Measurements from ENCODE around the gene CCR1. TPM values are rescaled to one million over a fixed set of nuclear protein-coding genes. Genes with fewer than 3 reads are reported as not detected.

The CCR1 gene
- total and polyA plus RNA-seq, 9 of the 15 experiments (the other 6 are each of a cell fraction or from before 2014, with no cell fraction given) = not detected

- Histone ChIP-seq H2AFZ (ENCODE audit: low read depth, low read length) (no peak overlapping the region), H3K9me3 (replicated peaks; ENCODE audit: control insufficient read depth, insufficient read depth, low read depth, low read length) (no peaks in the 10 kb centered on the region), H4K20me1 (replicated peaks; ENCODE audit: control insufficient read depth, insufficient read depth, low read length) (no peaks in the 10 kb centered on the region), H3K27me3 (ENCODE audit: control insufficient read depth in 2 of 2, insufficient read depth in 2 of 2, low read length in 2 of 2) (no peaks in the 10 kb centered on the region; a peak in 1 of 5 replicates), H3K9ac (ENCODE audit: insufficient read depth in 1 of 2, low read depth in 2 of 2, low read length in 2 of 2) (no peak overlapping the region), H3K79me2 (ENCODE audit: control insufficient read depth, insufficient read depth, low read length) (no peaks in the 10 kb centered on the region), H3K36me3 (ENCODE audit: control insufficient read depth, insufficient read depth, low read length) (no peaks in the 10 kb centered on the region), H3K9me1 (ENCODE audit: control insufficient read depth, insufficient read depth, low read length) (no peaks in the 10 kb centered on the region), H3K4me1 (replicated peaks in 1 of 2; ENCODE audit: control insufficient read depth in 2 of 2, insufficient read depth in 2 of 2, low read length in 2 of 2) (no peaks in the 10 kb centered on the region), H3K4me3 (no peak overlapping the region), H3K4me2 (ENCODE audit: insufficient read depth, low read length) (no peak overlapping the region), H3K27ac (ENCODE audit: extremely low read depth, low read depth, low read length) (no peak overlapping the region)
- no TSS peak for BruUV-seq (replicated peaks)
- FAIRE-seq (no peak), DNase-seq (ENCODE audit: extremely low read depth in 1 of 4, low spot score in 3 of 4) (no peak), ATAC-seq (no peak)
- TF ChIP-seq MAFG (tag; conservative IDR thresholded peaks at IDR 0.05) (0 out of 2 replicates have a peak, but pooled peaks have one; percentile 1), RAD21 (CRISPR knock-in tag; conservative IDR thresholded peaks at IDR 0.05 in 1 of 2, IDR thresholded peaks at IDR 0.05 in 1 of 2) (no peak)
- in situ Hi-C loops (cut with MboI) = no loop called here
- 0% methylated on average over 3 of the region's 3 CpGs for WGBS (ENCODE audit: insufficient coverage, low coverage, missing lambda C conversion rate)
- ChIA-PET CTCF (ENCODE audit: low intra/inter-chr PET ratio) (no interaction called here), POLR2A (no interaction called here)
- intact Hi-C loops (cut with micrococcal nuclease) = no loop called here
Measured at GRCh38 chr3:46163556-46164041, 44.5 kb downstream of the CCR1 start.

GRCh38 chr3:46162975-46163555, 45.0 kb downstream of the CCR1 start:
- H3K4me2 ChIP-seq (ENCODE audit: insufficient read depth, low read length) = no peak overlapping the region

More at GRCh38 chr3:46162975-46163555, 45.0 kb downstream of the CCR1 start:
- no peak overlapping the region for H3K27ac ChIP-seq (ENCODE audit: extremely low read depth, low read depth, low read length)
- no peaks in the 10 kb centered on the region; a peak in 1 of 5 replicates for H3K27me3 ChIP-seq (ENCODE audit: control insufficient read depth in 2 of 2, insufficient read depth in 2 of 2, low read length in 2 of 2)
- H4K20me1 ChIP-seq (replicated peaks; ENCODE audit: control insufficient read depth, insufficient read depth, low read length) = no peaks in the 10 kb centered on the region
- intact Hi-C loops (cut with micrococcal nuclease) (no loop called here), in situ Hi-C loops (cut with MboI) (no loop called here)
- ATAC-seq (peak; percentile 67), FAIRE-seq (no peak), DNase-seq (ENCODE audit: extremely low read depth in 1 of 4, low spot score in 3 of 4) (peak in 1 of 4 experiments; percentile 9)
- H3K9ac ChIP-seq (ENCODE audit: insufficient read depth in 1 of 2, low read depth in 2 of 2, low read length in 2 of 2) = no peak overlapping the region
- no peaks in the 10 kb centered on the region for H3K9me1 ChIP-seq (ENCODE audit: control insufficient read depth, insufficient read depth, low read length)
- H2AFZ ChIP-seq (ENCODE audit: low read depth, low read length) = no peak overlapping the region
- H3K36me3 ChIP-seq (ENCODE audit: control insufficient read depth, insufficient read depth, low read length) = no peaks in the 10 kb centered on the region
- peak; percentile 13; the same call in 1 of the 2 replicates for TF ChIP-seq JUND (IDR thresholded peaks at IDR 0.05; ENCODE audit: borderline replicate concordance, low read depth, low read length)
- no peak for TF ChIP-seq JUND (tag; IDR thresholded peaks at IDR 0.05; ENCODE audit: borderline replicate concordance, low read depth, low read length)
- peak; percentile 64 for TF ChIP-seq NFE2 (IDR thresholded peaks at IDR 0.05; ENCODE audit: low read depth)
- peak; percentile 40; the same call in 1 of the 2 replicates for TF ChIP-seq MAFG (tag; conservative IDR thresholded peaks at IDR 0.05)
- TF ChIP-seq CTCF (IDR thresholded peaks at IDR 0.05 in 2 of 3, conservative IDR thresholded peaks at IDR 0.05 in 1 of 3; ENCODE audit: insufficient read depth in 2 of 3, low read depth in 1 of 3, low read length in 3 of 3) = peak; percentile 25 to 44 (median 39); a peak in 5 of 6 replicates
- peak; percentile 69 for TF ChIP-seq C11orf30 (IDR thresholded peaks at IDR 0.05; ENCODE audit: low read depth)
- no peak for TF ChIP-seq ZNF408 (CRISPR knock-in tag; IDR thresholded peaks at IDR 0.05; ENCODE audit: low read depth)
- no peak for TF ChIP-seq ZNF232 (CRISPR knock-in tag; IDR thresholded peaks at IDR 0.05)
- TF ChIP-seq ZNF316 (IDR thresholded peaks at IDR 0.05) = peak; percentile 56; the same call in 1 of the 2 replicates
- WGBS (ENCODE audit: insufficient coverage, low coverage, missing lambda C conversion rate) = 0% methylated on average over 4 of the region's 4 CpGs
- ChIA-PET POLR2A (no interaction called here), CTCF (ENCODE audit: low intra/inter-chr PET ratio) (no interaction called here)
- no peak overlapping the region for H3K4me3 ChIP-seq
- no peaks in the 10 kb centered on the region for H3K9me3 ChIP-seq (replicated peaks; ENCODE audit: control insufficient read depth, insufficient read depth, low read depth, low read length)
- no peaks in the 10 kb centered on the region for H3K4me1 ChIP-seq (replicated peaks in 1 of 2; ENCODE audit: control insufficient read depth in 2 of 2, insufficient read depth in 2 of 2, low read length in 2 of 2)
- H3K79me2 ChIP-seq (ENCODE audit: control insufficient read depth, insufficient read depth, low read length) = no peaks in the 10 kb centered on the region
- BruUV-seq (replicated peaks) = no TSS peak

Data from K562 (cell line).